Measurements from ENCODE around the gene GPR78. TPM values are rescaled to one million over a fixed set of nuclear protein-coding genes. Genes with fewer than 3 reads are reported as not detected.

The GPR78 gene
- total and polyA plus RNA-seq, 2 experiments from 2014 or later: 0.05 TPM; not detected in 1

DNA sequence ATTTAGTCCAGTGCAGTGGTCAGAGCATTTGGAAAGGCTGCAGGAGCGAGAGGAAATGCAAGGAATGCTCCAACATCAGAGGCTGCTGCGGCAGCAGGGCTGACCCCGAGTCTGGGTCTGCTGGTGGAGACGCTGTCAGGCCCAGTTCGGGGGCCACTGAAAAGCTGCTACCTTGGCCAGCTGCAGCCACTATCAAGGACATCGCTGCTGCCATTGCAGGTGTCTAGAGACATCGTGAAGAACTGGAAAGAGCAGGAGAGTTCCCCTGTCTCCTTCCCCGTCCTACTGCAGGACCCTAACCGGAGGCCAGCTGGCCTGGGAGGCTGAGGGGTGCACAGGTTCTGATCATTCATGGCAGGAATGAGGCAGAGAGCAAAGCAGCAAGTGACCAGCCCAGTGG is 29.5 kb upstream of the GPR78 start:
- TF ChIP-seq EZH2phosphoT487 (IDR thresholded peaks at IDR 0.05; ENCODE audit: insufficient read depth, low read depth) (no peak), EZH2 (IDR thresholded peaks at IDR 0.05; ENCODE audit: insufficient read depth, poor library complexity, severe bottlenecking) (no peak)

DNA sequence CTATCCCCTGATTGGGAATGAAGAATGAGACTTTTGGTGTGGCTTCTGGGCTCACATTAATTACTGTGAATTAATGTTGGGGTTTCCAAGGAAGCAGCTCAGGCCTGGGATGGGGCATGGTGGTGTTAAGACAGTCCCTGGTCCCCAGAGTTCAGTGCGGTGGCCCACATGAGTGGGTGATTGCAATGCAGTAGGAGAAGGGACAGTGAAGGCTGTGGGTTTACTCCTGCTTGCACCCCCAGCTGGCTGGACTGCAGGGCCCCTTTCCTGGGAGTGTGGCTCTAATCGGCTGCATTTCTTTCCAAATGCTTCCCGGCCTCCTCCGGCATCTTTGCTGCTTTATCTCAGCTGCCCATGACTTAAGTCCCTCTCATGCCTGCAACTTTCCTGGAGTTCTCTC is 28.2 kb upstream of the GPR78 start:
- no peak overlapping the region for H3K27ac ChIP-seq
- H4K20me1 ChIP-seq (ENCODE audit: insufficient read depth): no peaks in the 10 kb centered on the region
- no peak overlapping the region for H3K4me2 ChIP-seq (ENCODE audit: unreplicated experiment)
- H3K36me3 ChIP-seq (ENCODE audit: low read depth): no peaks in the 10 kb centered on the region
- no peak overlapping the region for H3K9ac ChIP-seq
- WGBS, 2 experiments (ENCODE audit: low coverage in 1 of 2, low lambda C conversion rate in 2 of 2, missing lambda C conversion rate in 2 of 2): 88 to 100% methylated on average over 4 of the region's 4 CpGs
- no peak overlapping the region for H2AFZ ChIP-seq
- H3K79me2 ChIP-seq (ENCODE audit: insufficient read depth): no peaks in the 10 kb centered on the region
- H3K9me3 ChIP-seq (ENCODE audit: low read depth): no peaks in the 10 kb centered on the region
- no peaks in the 10 kb centered on the region for H3K9me2 ChIP-seq (ENCODE audit: insufficient read depth)
- H3K4me1 ChIP-seq (ENCODE audit: insufficient read depth): peaks cover 20% of the 10 kb centered on the region
- no peaks in the 10 kb centered on the region; the same call in 1 of the 2 replicates for H3K27me3 ChIP-seq (replicated peaks; ENCODE audit: insufficient read depth)
- H3K4me3 ChIP-seq: no peak overlapping the region
- TF ChIP-seq EZH2phosphoT487 (IDR thresholded peaks at IDR 0.05; ENCODE audit: insufficient read depth, low read depth) (no peak), EZH2 (IDR thresholded peaks at IDR 0.05; ENCODE audit: insufficient read depth, poor library complexity, severe bottlenecking) (no peak)
- DNase-seq: no peak
- H3F3A ChIP-seq (ENCODE audit: insufficient read depth): no peaks in the 10 kb centered on the region
- in situ Hi-C loops (cut with MboI): no loop called here

More for the DNA sequence above, 29.5 kb upstream of the GPR78 start:
- in situ Hi-C loops (cut with MboI): no loop called here
- no peaks in the 10 kb centered on the region for H4K20me1 ChIP-seq (ENCODE audit: insufficient read depth)
- H3K79me2 ChIP-seq (ENCODE audit: insufficient read depth): no peaks in the 10 kb centered on the region
- H2AFZ ChIP-seq: no peak overlapping the region
- WGBS, 2 experiments (ENCODE audit: low coverage in 1 of 2, low lambda C conversion rate in 2 of 2, missing lambda C conversion rate in 2 of 2): 79 to 85% methylated on average over 9 of the region's 9 CpGs
- H3F3A ChIP-seq (ENCODE audit: insufficient read depth): no peaks in the 10 kb centered on the region
- H3K9me2 ChIP-seq (ENCODE audit: insufficient read depth): no peaks in the 10 kb centered on the region
- no peak overlapping the region for H3K9ac ChIP-seq
- H3K27ac ChIP-seq: no peak overlapping the region
- H3K27me3 ChIP-seq (replicated peaks; ENCODE audit: insufficient read depth): no peaks in the 10 kb centered on the region; the same call in 1 of the 2 replicates
- no peak overlapping the region for H3K4me2 ChIP-seq (ENCODE audit: unreplicated experiment)
- H3K4me3 ChIP-seq: no peak overlapping the region
- H3K4me1 ChIP-seq (ENCODE audit: insufficient read depth): peaks cover 11% of the 10 kb centered on the region
- no peaks in the 10 kb centered on the region for H3K36me3 ChIP-seq (ENCODE audit: low read depth)
- H3K9me3 ChIP-seq (ENCODE audit: low read depth): no peaks in the 10 kb centered on the region
- no peak for DNase-seq

DNA sequence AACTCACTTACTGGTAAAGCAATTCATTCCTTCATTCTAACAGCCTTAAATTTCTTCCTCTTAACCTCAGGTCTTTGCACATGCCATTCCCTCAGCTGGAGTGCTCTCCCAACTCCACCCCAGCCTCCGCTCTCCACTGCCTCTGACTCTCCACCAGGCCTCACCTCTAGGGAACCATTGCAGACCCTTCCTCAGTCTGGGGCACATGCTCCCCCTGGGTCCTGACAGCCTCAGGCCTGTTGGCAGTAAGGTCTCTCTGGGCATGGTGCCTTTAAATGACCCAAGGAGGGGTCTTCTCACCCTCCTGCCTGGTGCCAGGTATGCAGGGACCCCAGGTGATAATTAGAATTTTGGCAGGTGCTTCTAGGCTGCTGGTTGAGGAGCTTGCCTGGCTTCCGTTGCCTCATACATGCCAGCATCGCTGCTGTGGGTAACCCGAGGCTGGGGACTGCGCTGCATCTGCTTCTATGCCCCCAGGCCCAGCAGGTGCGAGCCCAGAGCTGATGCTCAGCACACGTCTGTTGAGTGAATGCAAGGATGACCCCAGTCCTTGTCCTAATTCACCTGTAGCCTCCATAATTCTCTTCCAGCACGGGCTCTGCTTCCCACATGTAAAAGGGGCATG is 27.5 kb upstream of the GPR78 start:
- Histone ChIP-seq H3K4me3 (no peak overlapping the region), H3K79me2 (ENCODE audit: insufficient read depth) (no peaks in the 10 kb centered on the region), H3K27ac (no peak overlapping the region), H4K20me1 (ENCODE audit: insufficient read depth) (no peaks in the 10 kb centered on the region), H2AFZ (no peak overlapping the region), H3K9me3 (ENCODE audit: low read depth) (no peaks in the 10 kb centered on the region), H3K4me2 (ENCODE audit: unreplicated experiment) (no peak overlapping the region), H3K27me3 (replicated peaks; ENCODE audit: insufficient read depth) (no peaks in the 10 kb centered on the region; the same call in 1 of the 2 replicates), H3K4me1 (ENCODE audit: insufficient read depth) (peaks cover 16% of the 10 kb centered on the region), H3K9ac (no peak overlapping the region), H3K9me2 (ENCODE audit: insufficient read depth) (no peaks in the 10 kb centered on the region), H3K36me3 (ENCODE audit: low read depth) (no peaks in the 10 kb centered on the region), H3F3A (ENCODE audit: insufficient read depth) (no peaks in the 10 kb centered on the region)
- 70 to 75% methylated on average over 8 of the region's 8 CpGs for WGBS, 2 experiments (ENCODE audit: low coverage in 1 of 2, low lambda C conversion rate in 2 of 2, missing lambda C conversion rate in 2 of 2)
- in situ Hi-C loops (cut with MboI): no loop called here
- TF ChIP-seq EZH2phosphoT487 (IDR thresholded peaks at IDR 0.05; ENCODE audit: insufficient read depth, low read depth): no peak
- TF ChIP-seq EZH2 (IDR thresholded peaks at IDR 0.05; ENCODE audit: insufficient read depth, poor library complexity, severe bottlenecking): no peak
- no peak for DNase-seq

DNA sequence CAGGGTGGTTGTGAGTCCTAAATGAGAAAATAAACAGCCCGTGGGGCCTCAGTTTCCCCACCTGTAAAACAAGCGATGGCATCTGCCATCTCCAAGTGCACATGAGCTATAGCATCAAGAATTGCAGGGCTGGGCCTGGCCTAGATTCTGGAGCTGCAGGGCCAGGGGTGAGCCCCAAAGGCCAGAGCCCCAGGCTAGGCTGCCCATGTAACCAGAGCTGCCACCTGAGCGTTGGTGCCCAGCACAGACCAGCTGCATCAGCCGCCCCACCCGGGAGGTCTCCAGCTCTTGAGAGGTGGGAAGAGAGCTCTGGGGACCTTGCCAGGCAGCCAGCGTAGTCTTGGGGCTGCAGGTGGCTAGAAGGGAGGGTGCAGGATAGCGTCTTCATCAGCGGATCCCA is 27.0 kb upstream of the GPR78 start:
- in situ Hi-C loops (cut with MboI): no loop called here
- H3K9me3 ChIP-seq (ENCODE audit: low read depth): no peaks in the 10 kb centered on the region
- no peak for TF ChIP-seq EZH2phosphoT487 (IDR thresholded peaks at IDR 0.05; ENCODE audit: insufficient read depth, low read depth)
- no peak for TF ChIP-seq EZH2 (IDR thresholded peaks at IDR 0.05; ENCODE audit: insufficient read depth, poor library complexity, severe bottlenecking)
- no peak overlapping the region for H2AFZ ChIP-seq
- H3K4me1 ChIP-seq (ENCODE audit: insufficient read depth): peaks cover 17% of the 10 kb centered on the region
- H4K20me1 ChIP-seq (ENCODE audit: insufficient read depth): no peaks in the 10 kb centered on the region
- no peak overlapping the region for H3K4me2 ChIP-seq (ENCODE audit: unreplicated experiment)
- H3K9ac ChIP-seq: no peak overlapping the region
- H3K9me2 ChIP-seq (ENCODE audit: insufficient read depth): no peaks in the 10 kb centered on the region
- H3K4me3 ChIP-seq: no peak overlapping the region
- no peak overlapping the region for H3K27ac ChIP-seq
- H3K79me2 ChIP-seq (ENCODE audit: insufficient read depth): no peaks in the 10 kb centered on the region
- DNase-seq: no peak
- no peaks in the 10 kb centered on the region; the same call in 1 of the 2 replicates for H3K27me3 ChIP-seq (replicated peaks; ENCODE audit: insufficient read depth)
- H3K36me3 ChIP-seq (ENCODE audit: low read depth): no peaks in the 10 kb centered on the region
- H3F3A ChIP-seq (ENCODE audit: insufficient read depth): no peaks in the 10 kb centered on the region
- WGBS, 2 experiments (ENCODE audit: low coverage in 1 of 2, low lambda C conversion rate in 2 of 2, missing lambda C conversion rate in 2 of 2): 83 to 84% methylated on average over 8 of the region's 8 CpGs
